AG04449 (cell line): ENCODE measurements around the gene GRIP2.

Experiments
- CTCF ChIA-PET: fragments of 350-600 bp; formaldehyde crosslinking; extraction: SDS; loops from one replicate; lab custom pipeline; 2021; ENCODE audit warnings: antibody characterized with exemption; lab: Yijun Ruan, JAX
- POLR2A ChIA-PET: fragments of 400-600, 350-600 bp; formaldehyde crosslinking; extraction: SDS; loops from one replicate; lab custom pipeline; 2020; ENCODE audit warnings: antibody characterized with exemption, inconsistent platforms; lab: Yijun Ruan, JAX
- DNase-seq: peaks from one replicate; pipeline ENCODE4 v3.0.0-alpha.2; 2010; ENCODE audit warnings: low read depth, low spot score
- H3K4me3 ChIP-seq: 2 replicates; pipeline ENCODE4 v1.5.1; 2011; ENCODE audit warnings: low read depth, mild to moderate bottlenecking, control low read depth, low read length
- CTCF ChIP-seq: IDR thresholded peaks from one replicate; pipeline ENCODE4 v1.5.1; 2011; ENCODE audit warnings: mild to moderate bottlenecking, moderate library complexity, low read length, control low read depth, inconsistent platforms; ENCODE audit not compliant: insufficient read depth; ENCODE audit errors: missing control alignments

The GRIP2 gene

GRCh38 chr3:14564741-14565140 is 24.6 kb upstream of the GRIP2 start:
- ChIA-PET CTCF (interaction anchor here (1.0 to 1.2 kb wide), 2 partner anchors 17 to 55 kb away, joined by 3 to 4 read pairs; no protein-coding TSS in a partner anchor), POLR2A (no interaction called here)
- no peak for DNase-seq
- no peak for TF ChIP-seq CTCF
- H3K4me3 ChIP-seq, result no peak overlapping the region

- CTCF ChIA-PET, result interaction anchor here (1.3 kb wide), 1 partner anchor 55 kb away, joined by 3 read pairs; no protein-coding TSS in a partner anchor
- POLR2A ChIA-PET, result no interaction called here
- no peak overlapping the region for H3K4me3 ChIP-seq
- DNase-seq, result no peak
- no peak for TF ChIP-seq CTCF
Observed at GRCh38 chr3:14563946-14564539, 23.9 kb upstream of the GRIP2 start.

GRCh38 chr3:14562121-14562890 is 22.2 kb upstream of the GRIP2 start:
- no peak overlapping the region for H3K4me3 ChIP-seq
- peak; percentile 34 for DNase-seq
- CTCF ChIA-PET, result interaction anchor here (0.7 to 1.9 kb wide), 2 partner anchors 54 to 175 kb away, joined by 3 to 9 read pairs; no protein-coding TSS in a partner anchor
- TF ChIP-seq CTCF, result no peak
- POLR2A ChIA-PET, result no interaction called here

- ChIA-PET CTCF (interaction anchor here (0.8 to 5.1 kb wide), 3 partner anchors 14 to 591 kb away, joined by 3 to 30 read pairs (median 9); no protein-coding TSS in a partner anchor), POLR2A (no interaction called here)
- DNase-seq, result no peak
- no peak for TF ChIP-seq CTCF
- no peak overlapping the region for H3K4me3 ChIP-seq
Observed at GRCh38 chr3:14561051-14561960, 21.2 kb upstream of the GRIP2 start.

GRCh38 chr3:14560110-14560509 is 20.0 kb upstream of the GRIP2 start:
- ChIA-PET CTCF (interaction anchor here (1.4 to 5.1 kb wide), 3 partner anchors 11 to 52 kb away, joined by 3 to 30 read pairs (median 9); no protein-coding TSS in a partner anchor), POLR2A (no interaction called here)
- TF ChIP-seq CTCF, result no peak
- no peak for DNase-seq
- H3K4me3 ChIP-seq, result no peak overlapping the region
